ENCODE measurements around the gene TLR6.
"Not testable (repeated sequence)": the region's sequence is repeated elsewhere in the genome, so short reads cannot be mapped to it uniquely, and the experiment has no call there.

The TLR6 gene

DNA sequence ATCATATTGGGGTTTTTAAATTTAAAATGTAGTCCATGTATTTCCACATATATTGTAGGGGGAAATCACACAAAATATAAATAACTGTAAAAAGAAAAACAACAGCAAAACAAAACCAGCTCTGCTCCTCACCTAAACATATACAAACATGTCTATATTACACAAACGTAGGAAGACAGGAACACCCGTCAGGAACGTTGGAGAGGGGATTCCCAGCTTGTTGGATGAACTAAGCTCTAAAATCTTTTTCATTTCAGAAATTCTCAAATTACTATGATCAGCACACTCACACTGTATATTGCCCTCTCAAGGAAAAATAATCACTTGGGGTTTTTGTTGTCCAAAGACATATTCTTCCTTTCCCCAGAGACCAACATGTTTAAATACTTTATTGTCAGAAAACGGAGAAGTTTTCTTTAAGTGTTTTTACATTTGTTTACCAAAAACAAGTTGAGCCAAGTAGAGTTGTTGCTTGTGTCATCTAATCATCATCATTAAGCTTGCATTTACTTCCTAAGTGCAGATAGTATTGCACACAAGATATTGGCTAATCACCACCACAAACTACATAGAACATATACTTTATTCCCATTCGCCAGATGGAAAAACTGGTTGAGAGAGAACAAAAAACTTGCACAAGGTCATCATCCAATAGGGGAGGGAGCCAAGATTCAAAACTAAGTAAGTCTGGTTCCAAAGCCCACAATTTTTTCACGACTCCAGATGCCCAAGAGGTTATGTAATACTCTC is 71.4 kb downstream of the TLR6 start:
- no peak for DNase-seq

DNA sequence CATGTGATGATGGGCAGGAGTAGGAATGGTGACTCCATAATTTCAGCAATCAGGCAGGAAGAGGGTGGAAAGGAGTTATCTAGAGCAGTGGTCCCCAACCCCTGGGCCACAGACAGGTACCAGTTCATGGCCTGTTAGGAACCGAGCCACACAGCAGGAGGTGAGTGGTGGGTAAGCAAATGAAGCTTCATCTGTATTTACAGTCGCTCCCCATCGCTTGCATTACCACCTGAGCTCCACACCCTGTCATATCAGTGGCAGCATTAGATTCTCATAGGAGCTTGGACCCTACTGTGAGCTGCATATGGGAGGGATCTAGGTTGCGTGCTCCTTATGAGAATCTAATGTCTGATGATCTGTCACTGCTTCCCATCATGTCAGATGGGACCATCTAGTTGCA is 72.5 kb downstream of the TLR6 start:
- DNase-seq: no peak

DNA sequence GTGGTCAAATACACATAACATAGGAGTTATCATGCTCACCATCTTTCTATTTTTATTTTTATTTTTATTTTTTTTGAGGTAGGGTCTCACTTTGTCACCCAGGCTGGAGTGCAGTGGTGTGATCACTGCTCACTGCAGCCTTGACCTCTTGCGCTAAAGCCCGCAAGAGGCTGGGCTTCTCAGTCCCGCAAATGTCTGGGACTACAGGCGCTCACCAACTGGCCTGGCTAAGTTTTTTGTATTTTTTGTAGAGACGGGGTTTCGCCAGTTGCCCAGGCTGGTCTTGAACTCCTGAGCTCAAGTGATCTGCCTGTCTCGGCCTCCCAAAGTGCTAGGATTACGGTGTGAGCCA is 73.5 kb downstream of the TLR6 start:
- DNase-seq: no peak

DNA sequence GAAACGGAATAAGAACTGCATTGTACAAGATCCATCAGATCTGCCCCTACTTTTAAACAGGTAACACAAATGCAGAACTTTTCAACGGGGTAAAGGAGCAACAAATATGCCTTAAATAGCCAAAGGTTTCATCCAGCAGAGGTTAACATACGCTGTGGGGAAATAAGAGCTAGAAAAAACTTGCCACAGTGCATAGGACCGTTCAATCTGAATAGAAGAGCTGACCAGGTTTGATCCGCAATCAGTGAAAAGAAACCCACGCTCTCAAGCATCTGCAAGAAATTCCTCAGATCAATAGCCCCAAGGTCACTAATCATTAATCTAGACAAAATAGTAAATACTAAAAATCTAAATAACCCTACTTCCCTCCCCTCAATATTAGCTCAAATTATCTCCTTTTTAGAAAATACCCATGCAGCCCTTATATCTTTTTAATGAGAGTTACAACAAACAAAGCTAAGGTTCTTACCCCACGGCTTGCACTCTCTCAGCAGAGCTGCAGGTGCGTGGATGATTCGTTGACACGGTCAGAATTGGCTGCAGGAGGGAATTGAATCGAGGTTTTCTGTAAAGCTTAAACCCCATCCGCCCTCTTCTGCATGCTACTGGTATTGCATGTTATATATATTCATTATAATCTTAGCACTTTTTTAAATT is 74.0 kb downstream of the TLR6 start, which contains the start of gene TLR10:
TLR10 (minus strand) TSS at position 539 of the 657 bp plus-strand sequence. CDS start 7,400 bp downstream, outside the sequence.
- DNase-seq: no peak

DNA sequence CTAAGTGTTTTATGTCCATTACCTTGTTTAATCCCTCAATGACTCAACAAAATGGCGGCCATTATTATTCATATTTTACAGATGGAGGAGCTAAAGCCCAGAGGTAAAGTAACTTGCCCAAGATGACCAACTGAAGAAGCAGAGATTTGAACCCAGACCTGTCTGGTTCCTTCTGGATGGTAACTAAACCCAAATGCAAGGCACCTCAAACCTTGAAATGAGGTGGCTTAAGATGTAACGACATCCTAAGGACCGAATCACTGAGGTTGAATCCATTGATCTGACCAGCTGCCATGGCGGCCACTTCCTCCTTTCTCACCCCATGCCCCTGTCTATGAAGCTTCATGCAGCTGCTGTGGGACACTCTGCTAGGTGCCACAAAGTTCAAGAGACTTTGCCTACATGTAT is 74.8 kb downstream of the TLR6 start:
- DNase-seq: no peak

DNA sequence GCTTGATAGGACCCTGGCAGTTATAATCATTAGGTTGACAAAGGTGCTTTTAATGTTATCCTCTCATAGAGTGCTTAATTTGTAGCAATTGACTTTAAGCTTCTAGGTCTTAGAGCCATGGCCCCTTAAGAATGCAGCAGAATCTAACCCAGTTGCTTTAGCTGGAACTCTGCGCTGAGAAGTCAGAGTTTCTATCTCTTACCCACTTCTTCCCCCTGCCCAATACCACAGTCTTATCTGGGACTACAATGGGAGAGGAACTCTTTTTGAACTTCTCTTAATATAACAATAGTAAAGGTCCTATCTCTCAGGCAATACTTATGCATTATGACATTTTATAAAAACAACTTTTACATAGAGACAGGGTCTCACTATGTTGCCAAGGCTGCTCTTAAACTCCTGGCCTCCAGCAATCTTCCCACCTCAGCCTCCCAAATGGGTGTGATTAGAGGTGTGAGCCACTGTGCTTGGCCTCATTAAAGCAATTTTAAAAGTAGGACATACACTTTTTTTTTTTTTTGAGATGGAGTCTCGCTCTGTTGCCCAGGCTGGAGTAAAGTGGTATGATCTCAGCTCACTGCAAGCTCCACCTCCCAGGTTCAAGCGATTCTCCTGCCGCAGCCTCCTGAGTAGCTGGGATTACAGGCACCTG is 75.7 kb downstream of the TLR6 start:
- DNase-seq: no peak

DNA sequence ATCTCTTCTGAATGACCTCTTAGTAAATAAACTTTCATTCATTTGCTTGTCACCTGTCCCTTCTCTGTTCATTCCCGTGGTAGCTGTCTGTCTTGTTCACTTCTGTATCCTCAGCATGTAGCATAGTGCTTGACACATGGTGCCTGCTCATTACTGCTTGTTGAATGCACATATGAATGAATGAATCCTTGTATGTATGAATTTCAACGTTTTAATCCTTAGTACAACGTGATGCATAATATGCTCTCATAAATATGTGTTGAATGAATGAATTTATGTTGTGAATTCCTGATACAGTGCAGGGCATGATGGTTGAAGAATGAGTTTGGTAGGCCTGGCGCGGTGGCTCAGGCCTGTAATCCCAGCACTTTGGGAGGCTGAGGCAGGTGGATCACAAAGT is 76.8 kb downstream of the TLR6 start:
- DNase-seq: no peak

DNA sequence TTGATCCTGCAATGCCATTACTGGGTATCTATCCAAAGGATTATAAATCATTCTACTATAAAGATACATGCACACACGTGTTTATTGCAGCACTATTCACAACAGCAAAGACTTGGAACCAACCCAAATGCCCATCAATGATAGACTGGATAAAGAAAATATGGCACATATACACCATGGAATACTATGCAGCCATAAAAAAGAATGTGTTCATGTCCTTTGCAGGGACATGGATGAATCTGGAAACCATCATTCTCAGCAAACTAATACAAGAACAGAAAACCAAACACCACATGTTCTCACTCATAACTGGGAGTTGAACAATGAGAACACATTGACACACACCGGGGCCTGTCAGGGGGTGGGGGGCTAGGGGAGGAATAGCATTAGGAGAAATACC is 78.7 kb downstream of the TLR6 start:
- DNase-seq: not testable (repeated sequence)

DNA sequence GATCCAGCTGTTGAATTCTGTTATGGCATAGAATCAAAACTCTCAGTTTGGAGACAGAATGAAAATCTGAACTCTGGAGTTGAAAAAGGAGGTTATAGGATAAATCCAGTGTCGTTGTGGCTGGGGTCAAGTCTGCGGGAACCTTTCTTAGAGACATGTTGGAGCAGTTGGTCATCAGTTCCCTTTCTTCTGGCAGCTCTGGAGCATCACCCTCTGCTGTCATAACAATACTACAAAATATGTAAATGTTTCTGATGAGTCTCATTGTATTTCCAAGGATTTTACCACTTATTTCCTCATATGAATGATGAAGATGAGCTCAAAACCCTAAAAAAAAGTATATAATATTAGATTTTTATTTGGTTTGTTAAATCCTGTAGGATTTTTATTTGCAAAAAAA is 81.3 kb downstream of the TLR6 start:
- no peak for DNase-seq

DNA sequence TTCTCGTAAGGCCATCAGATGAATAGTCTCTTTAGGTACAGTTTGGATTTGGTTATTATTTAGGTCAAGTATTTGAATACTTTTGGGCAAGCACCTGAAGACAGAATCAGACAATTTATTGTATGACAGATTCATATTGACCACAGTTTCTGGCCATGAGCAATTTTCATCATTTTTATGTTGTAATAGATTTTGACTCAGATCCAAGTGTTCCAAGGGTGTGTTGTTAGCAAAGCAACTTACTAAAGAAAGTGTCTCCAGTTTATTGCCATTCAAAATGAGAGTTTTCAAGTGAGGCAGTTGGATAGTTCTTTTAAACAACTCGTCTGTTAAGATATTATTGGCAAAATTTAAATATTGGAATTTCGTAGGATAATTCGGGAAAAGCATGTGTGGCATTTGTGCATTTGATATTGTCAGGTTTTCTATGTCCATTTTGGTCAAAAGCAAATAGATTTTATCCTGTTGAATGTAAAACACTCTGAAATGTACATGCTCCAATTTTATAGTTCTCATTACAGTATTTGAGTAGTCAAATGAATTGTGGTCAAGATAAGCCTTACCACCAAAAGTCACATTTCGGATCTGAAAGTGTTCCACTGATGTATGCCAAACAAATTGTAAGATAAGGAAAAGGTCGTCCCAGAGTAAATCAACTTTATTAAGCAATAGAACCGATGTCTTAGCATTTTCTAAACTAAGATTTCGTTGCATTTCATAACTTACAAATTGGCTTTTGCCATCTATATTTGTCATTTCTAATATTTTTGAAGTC is 82.2 kb downstream of the TLR6 start:
- DNase-seq: no peak
